Thoracic aorta (tissue), 2 donors: ENCODE measurements around the gene ZBTB7A. TPM values are rescaled to one million over a fixed set of nuclear protein-coding genes. Genes with fewer than 3 reads are reported as not detected.

Source experiments
- ATAC-seq: fragments of 150-250 bp; one replicate; pipeline ENCODE4 v1.8.0; 2017; ENCODE audit warnings: low read depth; ENCODE audit not compliant: insufficient number of reproducible peaks, low FRiP score
- DNase-seq: peaks from one replicate; pipeline ENCODE4 v3.0.0-alpha.2; 2020; ENCODE audit warnings: low spot score
- H3K27ac ChIP-seq, 2 donors: fragments of 200-600 bp; sonication (generic); 1 replicate in 1 of 2; 2 replicates in 1 of 2; pipeline ENCODE4 v1.5.1; 2016; ENCODE audit warnings: mild to moderate bottlenecking in 2 of 2, moderate library complexity in 2 of 2
- H3K27me3 ChIP-seq: fragments of 200-600 bp; sonication (generic); replicated peaks from 2 replicates; pipeline ENCODE4 v1.6.0; 2016; ENCODE audit warnings: mild to moderate bottlenecking; ENCODE audit not compliant: insufficient read depth
- H3K36me3 ChIP-seq: fragments of 200-600 bp; sonication (generic); one replicate; pipeline ENCODE4 v1.5.1; 2016
- H3K4me1 ChIP-seq, 2 donors: fragments of 200-600 bp; sonication (generic); 1 replicate in 1 of 2; 2 replicates in 1 of 2; pipeline versions ENCODE4 v1.5.1 to v1.6.0; 2016; ENCODE audit warnings: low read depth in 2 of 2, mild to moderate bottlenecking in 1 of 2; ENCODE audit not compliant: control insufficient read depth in 1 of 2
- H3K4me3 ChIP-seq: fragments of 200-600 bp; sonication (generic); 2 replicates; pipeline ENCODE4 v1.5.1; 2016; ENCODE audit warnings: mild to moderate bottlenecking
- H3K9me3 ChIP-seq: fragments of 200-600 bp; sonication (generic); 2 replicates; pipeline ENCODE4 v1.5.1; 2016
- CTCF ChIP-seq: fragments of 200-600 bp; sonication (generic); IDR thresholded peaks from one replicate; pipeline ENCODE4 v1.5.1; 2019; ENCODE audit warnings: antibody characterized with exemption
- total RNA-seq, 2 donors: library from RNA; depleted of rRNA; stranded (reverse); fragments of >200 nt; gene quantifications; one replicate each; pipeline versions ENCODE4 v1.1.0 to v1.2.3, GENCODE V29; 2016

ZBTB7A gene
- total RNA-seq, 2 donors from 2014 or later: 85.1 to 91.9 TPM

GRCh38 chr19:4101496-4101770 is 34.7 kb upstream of the ZBTB7A start:
- peaks cover 9 to 18% of the 10 kb centered on the region in 2 donors for H3K4me1 ChIP-seq
- no peak overlapping the region for H3K4me3 ChIP-seq
- no peaks in the 10 kb centered on the region for H3K27me3 ChIP-seq
- no peaks in the 10 kb centered on the region for H3K9me3 ChIP-seq
- ATAC-seq: no peak
- no peak for TF ChIP-seq CTCF
- no peak overlapping the region for H3K27ac ChIP-seq
- peaks cover 38% of the 10 kb centered on the region for H3K36me3 ChIP-seq
- no peak for DNase-seq

- H3K27ac ChIP-seq: no peak overlapping the region
- TF ChIP-seq CTCF: no peak
- H3K4me1 ChIP-seq: peaks cover 10 to 21% of the 10 kb centered on the region in 2 donors
- DNase-seq (no peak), ATAC-seq (no peak)
- H3K36me3 ChIP-seq: peaks cover 32% of the 10 kb centered on the region
- no peaks in the 10 kb centered on the region for H3K9me3 ChIP-seq
- H3K4me3 ChIP-seq: no peak overlapping the region
- H3K27me3 ChIP-seq: no peaks in the 10 kb centered on the region
These were observed 34.2 kb upstream of the ZBTB7A start for GRCh38 chr19:4100647-4101495.

- H3K27me3 ChIP-seq: no peaks in the 10 kb centered on the region
These were observed 32.5 kb upstream of the ZBTB7A start for GRCh38 chr19:4099041-4099764.

GRCh38 chr19:4098493-4098892 is 31.8 kb upstream of the ZBTB7A start:
- peaks cover 44% of the 10 kb centered on the region for H3K36me3 ChIP-seq
- ATAC-seq: no peak

More at GRCh38 chr19:4099041-4099764, 32.5 kb upstream of the ZBTB7A start:
- ATAC-seq: no peak
- DNase-seq: no peak
- Histone ChIP-seq H3K36me3 (peaks cover 37% of the 10 kb centered on the region), H3K4me1 (peaks cover 10 to 21% of the 10 kb centered on the region in 2 donors), H3K27ac (no peak overlapping the region), H3K4me3 (no peak overlapping the region), H3K9me3 (no peaks in the 10 kb centered on the region)
- no peak for TF ChIP-seq CTCF

More at GRCh38 chr19:4098493-4098892, 31.8 kb upstream of the ZBTB7A start:
- no peaks in the 10 kb centered on the region for H3K27me3 ChIP-seq
- TF ChIP-seq CTCF: no peak
- H3K9me3 ChIP-seq: no peaks in the 10 kb centered on the region
- H3K27ac ChIP-seq: no peak overlapping the region
- peaks cover 10 to 21% of the 10 kb centered on the region in 2 donors for H3K4me1 ChIP-seq
- H3K4me3 ChIP-seq: no peak overlapping the region
- no peak for DNase-seq
